ENCODE measurements around the gene GOLGA6C. TPM values are rescaled to one million over a fixed set of nuclear protein-coding genes. Genes with fewer than 3 reads are reported as not detected.
"Not testable (repeated sequence)": the region's sequence is repeated elsewhere in the genome, so short reads cannot be mapped to it uniquely, and the experiment has no call there.

Gene GOLGA6C
- total RNA-seq, 1 experiment from 2014 or later: not detected

DNA sequence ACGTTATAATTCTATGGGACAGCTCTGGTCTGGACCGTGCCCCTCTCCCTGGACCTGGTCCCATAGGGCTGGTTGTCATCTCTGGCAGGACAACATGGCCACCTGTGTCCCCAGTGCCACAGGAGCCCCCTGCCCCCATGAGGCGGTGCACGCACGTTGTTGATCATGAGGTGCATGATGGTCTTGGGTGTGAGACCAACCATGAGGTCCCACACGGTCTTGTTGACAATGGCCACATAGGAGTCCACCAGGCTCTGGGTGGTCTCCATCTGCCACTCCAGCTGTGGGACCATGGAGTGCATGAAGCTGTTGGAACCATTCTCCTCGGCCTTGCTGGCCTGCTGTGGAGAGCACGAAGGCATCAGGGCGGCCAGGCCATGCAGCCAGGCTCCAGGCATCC is 44.2 kb downstream of the GOLGA6C start:
- no peak overlapping the region for H3K9ac ChIP-seq (ENCODE audit: extremely low read depth, insufficient read length, low read length)
- H3K4ac ChIP-seq (ENCODE audit: low read depth, low read length): no peak overlapping the region
- no peak overlapping the region for H2BK12ac ChIP-seq (ENCODE audit: insufficient read length, low read depth, low read length)
- no peak overlapping the region for H2BK20ac ChIP-seq (ENCODE audit: low read depth, low read length, poor library complexity, severe bottlenecking)
- H2BK15ac ChIP-seq (ENCODE audit: low read depth, low read length): no peak overlapping the region
- no peak for DNase-seq
- Mint-ChIP-seq H3K36me3 (ENCODE audit: insufficient read depth in 1 of 3, low read depth in 3 of 3) (no peaks in the 10 kb centered on the region), H3K27ac (no peak overlapping the region), H3K9me3 (no peaks in the 10 kb centered on the region), H3K4me1 (peaks cover 4% of the 10 kb centered on the region in 2 experiments; a peak in 2 of 4 replicates), H3K4me3 (no peak overlapping the region), H3K27me3 (ENCODE audit: low read depth) (peaks cover 8% of the 10 kb centered on the region)
- H3K4me1 ChIP-seq (ENCODE audit: insufficient read depth, low read length): no peaks in the 10 kb centered on the region
- H4K20me1 ChIP-seq (ENCODE audit: control insufficient read depth, insufficient read depth, insufficient read length): no peaks in the 10 kb centered on the region
- no CpG with 5 or more reads among the region's 9 CpGs for WGBS (ENCODE audit: extremely low coverage, insufficient read length, low lambda C conversion rate)
- no peaks in the 10 kb centered on the region for H3K23me2 ChIP-seq (ENCODE audit: insufficient read length, low read depth, low read length, poor library complexity, severe bottlenecking)
- H2BK5ac ChIP-seq (ENCODE audit: insufficient read length, low read length): no peak overlapping the region
- H3T11ph ChIP-seq (ENCODE audit: low read length): no peak overlapping the region
- no peak overlapping the region for H4K91ac ChIP-seq (ENCODE audit: insufficient read length, low read depth, low read length)
- H2BK120ac ChIP-seq (ENCODE audit: low read depth, low read length, poor library complexity, severe bottlenecking): no peak overlapping the region
- no peak overlapping the region for H3K18ac ChIP-seq (ENCODE audit: insufficient read length, low read depth, low read length)
- no peak overlapping the region for H2AK5ac ChIP-seq (ENCODE audit: insufficient read length, low read length)
- no peak overlapping the region for H3K56ac ChIP-seq (ENCODE audit: insufficient read length, low read depth, low read length)
- H3K14ac ChIP-seq (ENCODE audit: insufficient read depth, low read length): no peak overlapping the region
- H3K27me3 ChIP-seq (ENCODE audit: insufficient read depth, low read length): no peaks in the 10 kb centered on the region
- H4K5ac ChIP-seq (ENCODE audit: insufficient read length, low read depth, low read length): no peak overlapping the region
- H4K8ac ChIP-seq (replicated peaks; ENCODE audit: insufficient read length, low read depth, low read length): no peak overlapping the region
- no peaks in the 10 kb centered on the region for H3K9me3 ChIP-seq (ENCODE audit: control insufficient read depth, low read depth, low read length)
- H3K27ac ChIP-seq (ENCODE audit: insufficient read length, low read depth, low read length): no peak overlapping the region
- H2AFZ ChIP-seq (ENCODE audit: low read length): no peak overlapping the region
- H3K79me2 ChIP-seq (ENCODE audit: insufficient read depth, low read length): no peaks in the 10 kb centered on the region
- no peaks in the 10 kb centered on the region for H3K79me1 ChIP-seq (ENCODE audit: insufficient read depth, low read depth, low read length, poor library complexity, severe bottlenecking)
- no peak overlapping the region for H3K23ac ChIP-seq (ENCODE audit: insufficient read length, low read depth, low read length)
- TF ChIP-seq CTCF (conservative IDR thresholded peaks at IDR 0.05): no peak
- H3K4me2 ChIP-seq (ENCODE audit: insufficient read depth, insufficient read length, low read length): no peak overlapping the region

DNA sequence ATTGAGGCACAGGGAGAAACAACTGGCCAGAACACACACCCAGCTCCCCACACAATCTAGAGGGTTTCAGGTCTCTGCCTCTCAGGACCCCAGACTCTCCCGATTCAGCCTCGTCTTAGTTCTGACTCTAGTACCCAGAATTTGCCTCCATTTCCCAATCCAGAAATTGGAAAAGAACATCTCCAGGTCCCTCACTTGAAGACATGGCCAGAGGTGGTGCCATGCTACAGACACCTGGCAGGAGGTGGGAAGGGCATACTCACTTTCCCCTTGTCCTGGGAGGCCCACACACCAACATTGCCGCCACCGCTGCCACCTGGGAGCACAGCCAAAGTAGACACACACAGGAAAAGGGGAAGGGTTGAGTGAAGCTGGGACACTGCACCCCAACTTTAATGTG is 44.6 kb downstream of the GOLGA6C start:
- not testable (repeated sequence) for H2BK15ac ChIP-seq (ENCODE audit: low read depth, low read length); H3K79me2 ChIP-seq (ENCODE audit: insufficient read depth, low read length); H4K5ac ChIP-seq (ENCODE audit: insufficient read length, low read depth, low read length); H3K4me1 ChIP-seq (ENCODE audit: insufficient read depth, low read length); H3T11ph ChIP-seq (ENCODE audit: low read length); H2BK12ac ChIP-seq (ENCODE audit: insufficient read length, low read depth, low read length); H3K4me2 ChIP-seq (ENCODE audit: insufficient read depth, insufficient read length, low read length); H3K23me2 ChIP-seq (ENCODE audit: insufficient read length, low read depth, low read length, poor library complexity, severe bottlenecking); H3K79me1 ChIP-seq (ENCODE audit: insufficient read depth, low read depth, low read length, poor library complexity, severe bottlenecking); H2AFZ ChIP-seq (ENCODE audit: low read length); H3K9me3 Mint-ChIP-seq; H3K4ac ChIP-seq (ENCODE audit: low read depth, low read length); H3K27me3 ChIP-seq (ENCODE audit: insufficient read depth, low read length); H3K27ac ChIP-seq (ENCODE audit: insufficient read length, low read depth, low read length); H3K56ac ChIP-seq (ENCODE audit: insufficient read length, low read depth, low read length); H3K36me3 Mint-ChIP-seq (ENCODE audit: insufficient read depth in 1 of 3, low read depth in 3 of 3); H3K4me3 Mint-ChIP-seq; H3K9ac ChIP-seq (ENCODE audit: extremely low read depth, insufficient read length, low read length); H3K14ac ChIP-seq (ENCODE audit: insufficient read depth, low read length); H4K8ac ChIP-seq (replicated peaks; ENCODE audit: insufficient read length, low read depth, low read length); H4K91ac ChIP-seq (ENCODE audit: insufficient read length, low read depth, low read length); H4K20me1 ChIP-seq (ENCODE audit: control insufficient read depth, insufficient read depth, insufficient read length); H3K27me3 Mint-ChIP-seq (ENCODE audit: low read depth); H2AK5ac ChIP-seq (ENCODE audit: insufficient read length, low read length); H2BK5ac ChIP-seq (ENCODE audit: insufficient read length, low read length); H2BK20ac ChIP-seq (ENCODE audit: low read depth, low read length, poor library complexity, severe bottlenecking); H3K18ac ChIP-seq (ENCODE audit: insufficient read length, low read depth, low read length); H3K4me1 Mint-ChIP-seq; H3K23ac ChIP-seq (ENCODE audit: insufficient read length, low read depth, low read length); H2BK120ac ChIP-seq (ENCODE audit: low read depth, low read length, poor library complexity, severe bottlenecking); H3K9me3 ChIP-seq (ENCODE audit: control insufficient read depth, low read depth, low read length); DNase-seq
- WGBS (ENCODE audit: extremely low coverage, insufficient read length, low lambda C conversion rate): no CpG with 5 or more reads among the region's 4 CpGs
- H3K27ac Mint-ChIP-seq: peak overlapping the region in 1 of 3 experiments; percentile 44; a peak in 1 of 7 replicates

Data from H9 (cell line).